ENCODE data around the gene ZNF672.
"Not testable (repeated sequence)": the region's sequence is repeated elsewhere in the genome, so short reads cannot be mapped to it uniquely, and the experiment has no call there.

Gene ZNF672

GRCh38 chr1:248813546-248813945 is 24.5 kb upstream of the ZNF672 start:
- DNase-seq = no peak

- no peak for DNase-seq
These were observed 23.7 kb upstream of the ZNF672 start for GRCh38 chr1:248814351-248814750.

- no peak for DNase-seq
These were observed 22.5 kb upstream of the ZNF672 start for GRCh38 chr1:248815407-248816034.

- no peak for DNase-seq
These were observed 21.8 kb upstream of the ZNF672 start for GRCh38 chr1:248816042-248816851.

- peak in 1 of 2 donors; percentile 40 for DNase-seq
These were observed 21.0 kb upstream of the ZNF672 start for GRCh38 chr1:248817065-248817464.

GRCh38 chr1:248818505-248819374 is 19.3 kb upstream of the ZNF672 start:
- DNase-seq = no peak

GRCh38 chr1:248820041-248820585 is 17.9 kb upstream of the ZNF672 start:
- no peak for DNase-seq

- no peak for DNase-seq
These were observed 16.9 kb upstream of the ZNF672 start for GRCh38 chr1:248821101-248821500.

- no peak for DNase-seq
These were observed 16.4 kb upstream of the ZNF672 start for GRCh38 chr1:248821641-248822040.

GRCh38 chr1:248822148-248823032 is 15.6 kb upstream of the ZNF672 start:
- no peak for DNase-seq

- DNase-seq = no peak
These were observed 14.5 kb upstream of the ZNF672 start for GRCh38 chr1:248823517-248824001.

- no peak for DNase-seq
These were observed 13.7 kb upstream of the ZNF672 start for GRCh38 chr1:248824301-248824700.

- no peak for DNase-seq
These were observed 13.3 kb upstream of the ZNF672 start for GRCh38 chr1:248824701-248825100.

GRCh38 chr1:248825136-248825535 is 12.9 kb upstream of the ZNF672 start:
- no peak for DNase-seq

GRCh38 chr1:248825573-248825908 is 12.5 kb upstream of the ZNF672 start:
- no peak for DNase-seq

- DNase-seq = peak; percentile 93
These were observed 11.9 kb upstream of the ZNF672 start, which contains the start of gene SH3BP5L for GRCh38 chr1:248825909-248826760. TSS of gene SH3BP5L (minus strand) at chr1:248825915. CDS start at chr1:248824935, 980 bp downstream.

GRCh38 chr1:248828845-248829244 is 9.2 kb upstream of the ZNF672 start:
- DNase-seq = peak in 1 of 2 donors; percentile 37

GRCh38 chr1:248830718-248831017 is 7.4 kb upstream of the ZNF672 start:
- DNase-seq = not testable (repeated sequence)

GRCh38 chr1:248831842-248832241 is 6.2 kb upstream of the ZNF672 start:
- DNase-seq = no peak

- DNase-seq = no peak
These were observed 3.6 kb upstream of the ZNF672 start for GRCh38 chr1:248834343-248834940.

Data from CD4-positive, alpha-beta T cell treated with Interleukin-4 for 1 hour (primary cell).